Measurements from ENCODE around the gene ZBTB8OS. TPM values are rescaled to one million over a fixed set of nuclear protein-coding genes. Genes with fewer than 3 reads are reported as not detected.

ZBTB8OS gene
- total and polyA plus RNA-seq, 2 donors (not counting 1 experiment from before 2014, with no cell fraction given): 38.0 to 92.3 TPM

DNA sequence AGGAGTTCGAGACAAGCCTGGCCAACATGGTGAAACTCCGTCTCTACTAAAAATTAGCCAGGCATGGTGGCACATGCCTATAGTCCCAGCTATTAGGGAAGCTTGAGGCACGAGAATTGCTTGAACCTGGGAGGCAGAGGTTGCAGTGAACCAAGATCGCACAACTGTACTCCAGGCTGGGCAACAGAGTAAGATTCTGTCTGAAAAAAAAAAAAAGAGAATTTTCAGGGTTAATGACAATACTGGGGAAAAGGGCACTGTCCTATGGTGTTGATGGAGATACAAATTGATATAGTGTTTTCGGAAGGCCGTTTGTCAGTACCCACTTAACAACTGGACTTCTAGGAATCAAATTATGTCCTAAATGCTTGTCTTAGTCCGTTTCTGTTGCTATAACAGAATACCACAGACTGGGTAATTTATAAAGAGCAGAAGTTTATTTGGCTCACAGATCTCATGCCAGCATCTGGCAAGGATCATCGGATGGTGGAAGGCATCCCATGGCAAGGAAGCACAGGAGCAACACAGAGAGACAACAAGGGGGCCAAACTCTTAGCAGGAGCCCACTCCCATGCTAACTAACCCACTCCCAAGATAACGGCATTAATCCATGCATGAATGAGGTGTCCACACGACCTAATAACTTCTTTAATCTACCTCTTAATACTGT, 69.9 kb downstream of the ZBTB8OS start:
- Histone ChIP-seq H3K9me3 (ENCODE audit: control insufficient read depth, insufficient read depth, low read depth, low read length) (no peaks in the 10 kb centered on the region), H3K9ac (ENCODE audit: insufficient read depth, low read length) (no peak overlapping the region), H3K4me2 (ENCODE audit: extremely low read depth, insufficient read depth, low read length) (no peak overlapping the region), H3K4me3 (replicated peaks in 1 of 4; ENCODE audit: control extremely low read depth in 1 of 4, insufficient read depth in 1 of 4, low read depth in 3 of 4, low read length in 4 of 4) (no peak overlapping the region), H3K4me1 (ENCODE audit: control insufficient read depth, extremely low read depth, insufficient read depth, low read length) (no peaks in the 10 kb centered on the region), H3K27me3 (ENCODE audit: control insufficient read depth, insufficient read depth, low read length) (no peaks in the 10 kb centered on the region), H3K36me3 (ENCODE audit: control insufficient read depth, insufficient read depth, low read length) (no peaks in the 10 kb centered on the region), H3K79me2 (ENCODE audit: control insufficient read depth, insufficient read depth, low read length) (no peaks in the 10 kb centered on the region), H3K27ac (ENCODE audit: insufficient read depth, low read length) (no peak overlapping the region), H4K20me1 (ENCODE audit: control insufficient read depth, extremely low read depth, insufficient read depth, low read length) (no peaks in the 10 kb centered on the region), H2AFZ (ENCODE audit: low read length) (no peak overlapping the region)
- DNase-seq (ENCODE audit: low read depth in 2 of 2): no peak
- TF ChIP-seq, protein P1, sequence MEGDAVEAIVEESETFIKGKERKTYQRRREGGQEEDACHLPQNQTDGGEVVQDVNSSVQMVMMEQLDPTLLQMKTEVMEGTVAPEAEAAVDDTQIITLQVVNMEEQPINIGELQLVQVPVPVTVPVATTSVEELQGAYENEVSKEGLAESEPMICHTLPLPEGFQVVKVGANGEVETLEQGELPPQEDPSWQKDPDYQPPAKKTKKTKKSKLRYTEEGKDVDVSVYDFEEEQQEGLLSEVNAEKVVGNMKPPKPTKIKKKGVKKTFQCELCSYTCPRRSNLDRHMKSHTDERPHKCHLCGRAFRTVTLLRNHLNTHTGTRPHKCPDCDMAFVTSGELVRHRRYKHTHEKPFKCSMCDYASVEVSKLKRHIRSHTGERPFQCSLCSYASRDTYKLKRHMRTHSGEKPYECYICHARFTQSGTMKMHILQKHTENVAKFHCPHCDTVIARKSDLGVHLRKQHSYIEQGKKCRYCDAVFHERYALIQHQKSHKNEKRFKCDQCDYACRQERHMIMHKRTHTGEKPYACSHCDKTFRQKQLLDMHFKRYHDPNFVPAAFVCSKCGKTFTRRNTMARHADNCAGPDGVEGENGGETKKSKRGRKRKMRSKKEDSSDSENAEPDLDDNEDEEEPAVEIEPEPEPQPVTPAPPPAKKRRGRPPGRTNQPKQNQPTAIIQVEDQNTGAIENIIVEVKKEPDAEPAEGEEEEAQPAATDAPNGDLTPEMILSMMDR (conservative IDR thresholded peaks at IDR 0.05 in 1 of 2, IDR thresholded peaks at IDR 0.05 in 1 of 2; ENCODE audit: low read depth in 1 of 2, low read length in 2 of 2): no peak
- no peak for TF ChIP-seq EZH2 (IDR thresholded peaks at IDR 0.05; ENCODE audit: low read length, missing control alignments)

Other genes with a start within 250 kb of the ZBTB8OS start
- not detected in 2 replicates for gene ZBTB8B, start 185.5 kb downstream of the ZBTB8OS start, total RNA-seq
- not detected in 2 replicates for gene ZBTB8B, start 185.5 kb downstream of the ZBTB8OS start, polyA plus RNA-seq
- 5.6 and 5.9 TPM in 2 replicates for gene ZBTB8A, start 111.1 kb downstream of the ZBTB8OS start, total RNA-seq
- gene ZBTB8A, start 111.1 kb downstream of the ZBTB8OS start, polyA plus RNA-seq: 6.0 and 6.9 TPM in 2 replicates
- 92.5 and 95.0 TPM in 2 replicates for gene RBBP4, start 658 bp upstream of the ZBTB8OS start, total RNA-seq
- gene RBBP4, start 658 bp upstream of the ZBTB8OS start, polyA plus RNA-seq: 169 TPM in 2 replicates
- gene SYNC, start 52.2 kb upstream of the ZBTB8OS start, total RNA-seq: 43.7 and 58.1 TPM in 2 replicates
- 31.5 and 50.9 TPM in 2 replicates for gene SYNC, start 52.2 kb upstream of the ZBTB8OS start, polyA plus RNA-seq
- gene YARS1, start 166.8 kb upstream of the ZBTB8OS start, total RNA-seq: 217 and 295 TPM in 2 replicates
- gene YARS1, start 166.8 kb upstream of the ZBTB8OS start, polyA plus RNA-seq: 85.8 and 94.4 TPM in 2 replicates
- 26.7 and 36.3 TPM in 2 replicates for gene S100PBP, start 167.1 kb upstream of the ZBTB8OS start, total RNA-seq
- gene S100PBP, start 167.1 kb upstream of the ZBTB8OS start, polyA plus RNA-seq: 30.7 and 41.8 TPM in 2 replicates
- 0.33 and 1.0 TPM in 2 replicates for gene FNDC5, start 220.4 kb upstream of the ZBTB8OS start, total RNA-seq
- gene FNDC5, start 220.4 kb upstream of the ZBTB8OS start, polyA plus RNA-seq: 0.38 and 1.6 TPM in 2 replicates
- 0.33 TPM in 1 of 2 replicates, not detected in the other for gene HPCA, start 235.9 kb upstream of the ZBTB8OS start, total RNA-seq
- 0.06 TPM in 1 of 2 replicates, not detected in the other for gene HPCA, start 235.9 kb upstream of the ZBTB8OS start, polyA plus RNA-seq